Upper lobe of left lung (tissue), 6 donors: ENCODE measurements around the gene RAP1A. TPM values are rescaled to one million over a fixed set of nuclear protein-coding genes. Genes with fewer than 3 reads are reported as not detected.

Experiments used
- ATAC-seq, 2 donors: fragments of 200-7000 bp; cut with Tn5 transposase; one replicate each; pipeline ENCODE4 v1.9.1; 2022; ENCODE audit warnings: mild to moderate bottlenecking in 2 of 2, moderate library complexity in 2 of 2; ENCODE audit not compliant: low FRiP score in 2 of 2
- DNase-seq, 2 donors: peaks; one replicate each; pipeline ENCODE4 v3.0.0-alpha.2; 2019 to 2020
- H3K27ac ChIP-seq, 4 donors: fragments of 200-600 bp; sonication (generic); one replicate each; pipeline ENCODE4 v1.5.1; 2016 to 2019
- H3K27me3 ChIP-seq, 4 donors: fragments of 200-600 bp; sonication (generic); one replicate each; pipeline ENCODE4 v1.5.1; 2017 to 2019
- H3K36me3 ChIP-seq, 4 donors: fragments of 200-600 bp; sonication (generic); one replicate each; pipeline ENCODE4 v1.5.1; 2016 to 2019
- H3K4me1 ChIP-seq, 4 donors: fragments of 200-600 bp; sonication (generic); one replicate each; pipeline ENCODE4 v1.5.1; 2018 to 2019
- H3K4me3 ChIP-seq, 4 donors: fragments of 200-600 bp; sonication (generic); one replicate each; pipeline ENCODE4 v1.5.1; 2017 to 2019; ENCODE audit warnings: mild to moderate bottlenecking in 2 of 4, moderate library complexity in 1 of 4
- H3K9me3 ChIP-seq, 4 donors: fragments of 200-600 bp; sonication (generic); one replicate each; pipeline ENCODE4 v1.5.1; 2018 to 2019
- EP300 ChIP-seq, 4 donors: sonication (generic); formaldehyde crosslinking; IDR thresholded peaks; one replicate each; pipeline ENCODE4 v1.5.1; 2017; ENCODE audit warnings: antibody characterized with exemption in 4 of 4, control low read depth in 2 of 4
- POLR2A ChIP-seq, 4 donors: fragments of 450-650 bp; IDR thresholded peaks; one replicate each; pipeline ENCODE4 v1.5.1; 2016 to 2017; ENCODE audit warnings: antibody characterized with exemption in 4 of 4, mild to moderate bottlenecking in 2 of 4
- POLR2AphosphoS5 ChIP-seq, 2 donors: sonication (generic); formaldehyde crosslinking; IDR thresholded peaks; one replicate each; pipeline ENCODE4 v1.5.1; 2017; ENCODE audit warnings: antibody characterized with exemption in 2 of 2
- WGBS, 2 donors: methylation state at CpG; one replicate each; pipeline ENCODE4 v1.1.5; 2017 to 2018; 5-methylcytosine and 5-hydroxymethylcytosine counted together
- total RNA-seq, 6 donors: library from RNA; depleted of rRNA in 4 of 6; stranded (reverse); fragments of >200 nt in 4 of 6; gene quantifications; one replicate each; pipeline versions ENCODE4 v1.1.0 to v1.2.1, GENCODE V29; 2016 to 2021
- TF ChIP-seq, protein P1 (sequence below), 6 experiments: fragments of 450-650 bp in 4 of 6; fragments of 200-600 bp in 2 of 6; sonication (generic) in 2 of 6; IDR thresholded peaks; one replicate each; pipeline ENCODE4 v1.5.1; 2016 to 2019; ENCODE audit warnings: antibody characterized with exemption in 6 of 6
- donor health status: DM: no; HTN: no; CAD: no; lungs with moderate emphysema.
- donor health status: DM: no; HTN: yes; CAD: no; lungs with severe emphysema.

Gene RAP1A
- total RNA-seq, 6 donors from 2014 or later, result 16.8 to 115 (median 82.6) TPM

DNA sequence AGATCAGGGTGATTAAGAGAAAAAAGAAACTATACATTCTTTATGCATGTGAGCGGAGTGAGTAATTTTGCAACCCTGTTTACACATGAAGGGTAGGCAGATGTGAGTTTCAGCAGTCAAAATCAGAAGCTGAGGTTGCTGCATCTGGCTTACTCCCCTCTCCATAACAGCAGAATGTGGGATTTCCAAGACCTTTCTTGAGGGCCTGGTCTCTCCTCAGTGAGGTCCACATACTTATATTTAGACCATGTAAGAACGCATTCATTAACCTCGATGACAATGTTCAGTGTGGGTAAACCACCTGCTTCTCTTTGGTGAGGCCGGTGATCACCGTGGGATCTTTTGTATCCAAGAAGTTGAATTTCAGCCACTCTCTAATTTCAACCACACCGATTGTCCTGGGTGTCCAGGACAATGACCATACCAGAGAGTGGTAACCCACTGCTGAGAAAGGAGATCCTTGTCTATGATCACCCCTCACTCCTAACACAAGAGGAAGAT lies 18.7 kb upstream of the RAP1A start:
- no peaks in the 10 kb centered on the region for H3K36me3 ChIP-seq
- no peaks in the 10 kb centered on the region for H3K9me3 ChIP-seq
- no peak overlapping the region for H3K27ac ChIP-seq
- no peak for TF ChIP-seq POLR2AphosphoS5 (IDR thresholded peaks at IDR 0.05)
- no peak for TF ChIP-seq POLR2A (IDR thresholded peaks at IDR 0.05)
- TF ChIP-seq, protein P1, sequence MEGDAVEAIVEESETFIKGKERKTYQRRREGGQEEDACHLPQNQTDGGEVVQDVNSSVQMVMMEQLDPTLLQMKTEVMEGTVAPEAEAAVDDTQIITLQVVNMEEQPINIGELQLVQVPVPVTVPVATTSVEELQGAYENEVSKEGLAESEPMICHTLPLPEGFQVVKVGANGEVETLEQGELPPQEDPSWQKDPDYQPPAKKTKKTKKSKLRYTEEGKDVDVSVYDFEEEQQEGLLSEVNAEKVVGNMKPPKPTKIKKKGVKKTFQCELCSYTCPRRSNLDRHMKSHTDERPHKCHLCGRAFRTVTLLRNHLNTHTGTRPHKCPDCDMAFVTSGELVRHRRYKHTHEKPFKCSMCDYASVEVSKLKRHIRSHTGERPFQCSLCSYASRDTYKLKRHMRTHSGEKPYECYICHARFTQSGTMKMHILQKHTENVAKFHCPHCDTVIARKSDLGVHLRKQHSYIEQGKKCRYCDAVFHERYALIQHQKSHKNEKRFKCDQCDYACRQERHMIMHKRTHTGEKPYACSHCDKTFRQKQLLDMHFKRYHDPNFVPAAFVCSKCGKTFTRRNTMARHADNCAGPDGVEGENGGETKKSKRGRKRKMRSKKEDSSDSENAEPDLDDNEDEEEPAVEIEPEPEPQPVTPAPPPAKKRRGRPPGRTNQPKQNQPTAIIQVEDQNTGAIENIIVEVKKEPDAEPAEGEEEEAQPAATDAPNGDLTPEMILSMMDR (IDR thresholded peaks at IDR 0.05), result no peak
- TF ChIP-seq EP300 (IDR thresholded peaks at IDR 0.05), result no peak
- H3K27me3 ChIP-seq, result no peaks in the 10 kb centered on the region
- no peak for ATAC-seq
- H3K4me1 ChIP-seq, result peaks cover 22 to 51% (median 30%) of the 10 kb centered on the region in 4 donors
- no peak for DNase-seq
- WGBS, 2 donors, result 81 to 95% methylated on average over 6 of the region's 6 CpGs
- H3K4me3 ChIP-seq, result no peak overlapping the region

DNA sequence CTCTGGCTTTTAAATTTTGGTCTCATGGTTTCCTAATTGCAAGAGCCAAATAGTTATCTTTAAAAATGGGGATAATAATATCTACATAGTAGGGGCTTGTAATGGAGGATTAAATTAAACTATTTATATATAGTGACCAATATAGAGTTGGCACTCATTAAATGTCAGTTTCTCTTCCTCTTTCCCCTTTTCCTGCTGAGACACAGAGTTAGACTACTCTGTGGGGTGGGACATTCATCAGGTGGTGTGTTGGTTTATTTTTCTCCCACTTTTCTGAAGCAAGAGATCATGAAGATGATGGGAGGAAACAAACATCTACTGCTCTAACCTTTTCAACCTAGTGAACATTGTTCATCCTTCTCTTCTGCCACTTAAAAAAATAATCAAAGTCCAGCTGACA lies 17.3 kb upstream of the RAP1A start:
- Histone ChIP-seq H3K27ac (no peak overlapping the region), H3K4me1 (peaks cover 13 to 47% (median 20%) of the 10 kb centered on the region in 4 donors), H3K9me3 (no peaks in the 10 kb centered on the region), H3K27me3 (no peaks in the 10 kb centered on the region), H3K4me3 (no peak overlapping the region), H3K36me3 (no peaks in the 10 kb centered on the region)
- DNase-seq, result no peak
- TF ChIP-seq POLR2AphosphoS5 (IDR thresholded peaks at IDR 0.05) (no peak), EP300 (IDR thresholded peaks at IDR 0.05) (no peak), POLR2A (IDR thresholded peaks at IDR 0.05) (no peak)
- TF ChIP-seq, protein P1 (IDR thresholded peaks at IDR 0.05), result no peak
- no peak for ATAC-seq

DNA sequence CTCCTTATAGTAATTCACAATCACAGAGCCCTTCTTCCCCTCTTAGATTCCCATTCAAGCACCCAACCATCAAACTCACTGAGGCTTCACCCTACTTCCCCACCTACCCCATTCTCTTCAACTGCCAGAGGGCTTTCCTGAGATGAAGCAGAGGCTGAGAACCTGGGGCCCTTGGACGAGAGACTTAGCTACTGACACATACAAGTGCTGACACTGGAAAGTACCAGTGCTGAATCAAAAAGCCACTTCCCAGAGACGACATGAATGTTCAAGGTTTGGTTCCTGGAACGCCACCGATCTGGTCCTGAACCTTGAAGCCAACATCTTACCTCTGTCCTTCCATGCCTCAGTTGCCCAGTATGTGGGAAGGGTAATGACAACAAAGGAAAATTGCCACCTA lies 16.6 kb upstream of the RAP1A start:
- ATAC-seq, result no peak
- no peak for TF ChIP-seq POLR2A (IDR thresholded peaks at IDR 0.05)
- no peak for TF ChIP-seq EP300 (IDR thresholded peaks at IDR 0.05)
- TF ChIP-seq POLR2AphosphoS5 (IDR thresholded peaks at IDR 0.05), result no peak
- WGBS, 2 donors, result 86% methylated on average over 4 of the region's 4 CpGs
- peaks cover 10 to 42% (median 14%) of the 10 kb centered on the region in 4 donors for H3K4me1 ChIP-seq
- no peaks in the 10 kb centered on the region for H3K9me3 ChIP-seq
- no peak overlapping the region for H3K27ac ChIP-seq
- H3K4me3 ChIP-seq, result no peak overlapping the region
- DNase-seq, result no peak
- H3K36me3 ChIP-seq, result no peaks in the 10 kb centered on the region
- no peaks in the 10 kb centered on the region for H3K27me3 ChIP-seq

DNA sequence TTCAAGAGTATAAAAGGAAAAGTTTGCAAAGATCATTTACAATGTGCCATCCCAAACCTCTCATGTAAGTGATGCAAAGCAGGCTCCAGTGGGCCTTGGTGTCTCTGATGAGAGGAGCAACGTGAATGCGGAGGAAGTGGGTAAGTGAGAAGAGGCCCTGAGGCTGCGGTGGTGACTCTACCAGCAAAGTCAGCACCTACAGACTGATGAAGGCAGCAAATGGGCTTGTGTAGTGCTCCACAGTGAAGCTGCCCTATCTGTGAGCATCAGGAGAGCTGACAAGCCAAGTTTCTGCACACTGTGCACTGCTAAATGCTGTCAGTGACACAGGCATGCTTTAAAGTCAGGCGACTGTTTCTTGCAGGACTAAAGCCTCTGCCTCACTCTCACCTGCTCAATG lies 15.6 kb upstream of the RAP1A start:
- WGBS, 2 donors, result 72 to 79% methylated on average over 4 of the region's 4 CpGs
- TF ChIP-seq POLR2AphosphoS5 (IDR thresholded peaks at IDR 0.05) (peak in 1 of 2 donors; percentile 6), EP300 (IDR thresholded peaks at IDR 0.05) (no peak), POLR2A (IDR thresholded peaks at IDR 0.05) (peak in 1 of 4 donors; percentile 37)
- TF ChIP-seq, protein P1 (IDR thresholded peaks at IDR 0.05), result no peak
- Histone ChIP-seq H3K4me3 (no peak overlapping the region), H3K36me3 (no peaks in the 10 kb centered on the region), H3K4me1 (peaks cover 5 to 33% (median 11%) of the 10 kb centered on the region in 4 donors), H3K27ac (no peak overlapping the region), H3K9me3 (no peaks in the 10 kb centered on the region), H3K27me3 (no peaks in the 10 kb centered on the region)
- DNase-seq (peak in 1 of 2 donors; percentile 42), ATAC-seq (peak; percentile 20 to 74)

DNA sequence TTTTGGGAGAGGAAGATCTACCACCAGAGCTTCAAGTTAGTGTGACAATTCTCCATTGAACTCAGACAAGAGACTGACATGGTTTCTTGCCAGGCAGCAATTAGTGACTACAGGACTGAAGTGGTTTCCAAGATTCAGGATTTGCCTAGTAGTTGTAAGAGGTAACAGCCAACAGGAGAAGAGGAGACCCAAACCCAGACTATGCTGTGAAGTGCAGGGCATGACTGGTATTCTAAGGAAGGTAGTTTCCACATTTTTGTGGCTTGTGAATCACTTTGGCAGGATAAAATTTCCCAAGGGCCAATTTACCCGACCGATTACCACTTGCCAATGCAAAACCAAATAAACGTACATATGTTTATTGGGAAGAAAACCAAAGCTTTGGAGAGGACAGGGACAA lies 14.7 kb upstream of the RAP1A start:
- Histone ChIP-seq H3K27ac (no peak overlapping the region), H3K9me3 (no peaks in the 10 kb centered on the region), H3K27me3 (no peaks in the 10 kb centered on the region), H3K36me3 (no peaks in the 10 kb centered on the region), H3K4me1 (peaks cover 5 to 31% (median 9%) of the 10 kb centered on the region in 4 donors), H3K4me3 (no peak overlapping the region)
- WGBS, 2 donors, result 61 to 64% methylated on average over 3 of the region's 3 CpGs
- TF ChIP-seq POLR2AphosphoS5 (IDR thresholded peaks at IDR 0.05) (no peak), EP300 (IDR thresholded peaks at IDR 0.05) (no peak), POLR2A (IDR thresholded peaks at IDR 0.05) (no peak)
- TF ChIP-seq, protein P1 (IDR thresholded peaks at IDR 0.05), result no peak
- peak in 1 of 2 donors; percentile 51 for ATAC-seq
- no peak for DNase-seq
